CD14-positive monocyte (primary cell): Measurements from ENCODE around the gene RBBP9. TPM values are rescaled to one million over a fixed set of nuclear protein-coding genes. Genes with fewer than 3 reads are reported as not detected.

Source experiments
- DNase-seq, 3 donors: peaks; one replicate each; pipeline ENCODE4 v3.0.0-alpha.2; 2011 to 2022
- H2AFZ ChIP-seq: 2 replicates; pipeline ENCODE4 v1.6.0; 2012; ENCODE audit warnings: mild to moderate bottlenecking, low read depth, low read length, inconsistent platforms; ENCODE audit not compliant: insufficient read depth, poor library complexity, severe bottlenecking
- H3K27ac ChIP-seq, 2 donors: 1 replicate in 1 of 2; 2 replicates in 1 of 2; pipeline ENCODE4 v1.5.1; 2012 to 2013; ENCODE audit warnings: low read length in 2 of 2, control low read depth in 1 of 2, inconsistent platforms in 1 of 2, low read depth in 1 of 2, mild to moderate bottlenecking in 1 of 2
- H3K27me3 ChIP-seq, 2 donors: one replicate each; pipeline versions ENCODE4 v1.6.0 to v1.6.1; 2011 to 2013; ENCODE audit warnings: low read length in 2 of 2; ENCODE audit not compliant: control insufficient read depth in 2 of 2, insufficient read depth in 2 of 2
- H3K36me3 ChIP-seq, 2 donors: replicated peaks in 1 of 2; 1 replicate in 1 of 2; 2 replicates in 1 of 2; pipeline versions ENCODE4 v1.5.1 to v1.6.1; 2012 to 2013; ENCODE audit warnings: low read length in 2 of 2, control low read depth in 1 of 2, inconsistent platforms in 1 of 2, mild to moderate bottlenecking in 1 of 2; ENCODE audit not compliant: insufficient read depth in 2 of 2, control insufficient read depth in 1 of 2
- H3K4me1 ChIP-seq, 2 donors: 1 replicate in 1 of 2; 2 replicates in 1 of 2; pipeline versions ENCODE4 v1.5.1 to v1.6.1; 2012 to 2013; ENCODE audit warnings: low read length in 2 of 2, control low read depth in 1 of 2, inconsistent platforms in 1 of 2, mild to moderate bottlenecking in 1 of 2, moderate library complexity in 1 of 2; ENCODE audit not compliant: insufficient read depth in 2 of 2, control insufficient read depth in 1 of 2
- H3K4me2 ChIP-seq: replicated peaks from 2 replicates; pipeline ENCODE3; 2012; ENCODE audit warnings: low read length, moderate library complexity, mild to moderate bottlenecking; ENCODE audit not compliant: poor library complexity, severe bottlenecking; ENCODE audit errors: extremely low read depth
- H3K4me3 ChIP-seq, 3 experiments: fragments of 200-600 bp in 1 of 3; sonication (generic) in 1 of 3; replicated peaks in 1 of 3; 1 replicate in 2 of 3; 2 replicates in 1 of 3; pipeline ENCODE4 v1.5.1; 2011 to 2013; ENCODE audit warnings: low read length in 3 of 3, mild to moderate bottlenecking in 3 of 3, control low read depth in 2 of 3, low read depth in 2 of 3, inconsistent platforms in 1 of 3, moderate library complexity in 1 of 3
- H3K79me2 ChIP-seq: 2 replicates; pipeline ENCODE4 v1.6.0; 2012; ENCODE audit warnings: mild to moderate bottlenecking, control low read depth, inconsistent platforms, low read length, moderate library complexity; ENCODE audit not compliant: insufficient read depth
- H3K9ac ChIP-seq: 2 replicates; pipeline ENCODE4 v1.6.0; 2017; ENCODE audit warnings: low read length, mild to moderate bottlenecking; ENCODE audit not compliant: insufficient read depth, poor library complexity, severe bottlenecking
- H3K9me3 ChIP-seq, 2 donors: replicated peaks in 1 of 2; 1 replicate in 1 of 2; 2 replicates in 1 of 2; pipeline versions ENCODE4 v1.5.1 to v1.6.1; 2012 to 2013; ENCODE audit warnings: low read length in 2 of 2, control low read depth in 1 of 2; ENCODE audit not compliant: control insufficient read depth in 1 of 2, insufficient read depth in 1 of 2
- H4K20me1 ChIP-seq: 2 replicates; pipeline ENCODE4 v1.6.0; 2012; ENCODE audit warnings: mild to moderate bottlenecking, low read length, control low read depth, moderate library complexity; ENCODE audit not compliant: insufficient read depth
- H3K27ac Mint-ChIP-seq, 7 donors: one replicate each; pipeline ENCODE4 v1.8.0; 2020; ENCODE audit warnings: mild to moderate bottlenecking in 7 of 7, mixed read lengths in 7 of 7, moderate library complexity in 6 of 7, inconsistent platforms in 2 of 7
- H3K27me3 Mint-ChIP-seq, 3 donors: one replicate each; pipeline ENCODE4 v1.8.0; 2021 to 2022; ENCODE audit warnings: low read depth in 3 of 3, mild to moderate bottlenecking in 3 of 3, mixed read lengths in 3 of 3, moderate library complexity in 3 of 3, inconsistent platforms in 1 of 3
- H3K36me3 Mint-ChIP-seq, 2 donors: one replicate each; pipeline ENCODE4 v1.8.0; 2020; ENCODE audit warnings: mixed read lengths in 2 of 2, inconsistent platforms in 1 of 2, mild to moderate bottlenecking in 1 of 2
- H3K4me1 Mint-ChIP-seq: one replicate; pipeline ENCODE4 v1.8.0; 2020; ENCODE audit warnings: mild to moderate bottlenecking, mixed read lengths
- H3K4me3 Mint-ChIP-seq, 2 donors: one replicate each; pipeline ENCODE4 v1.8.0; 2020; ENCODE audit warnings: mild to moderate bottlenecking in 2 of 2, mixed read lengths in 2 of 2, moderate library complexity in 1 of 2
- H3K9me3 Mint-ChIP-seq, 7 donors: one replicate each; pipeline ENCODE4 v1.8.0; 2020 to 2022; ENCODE audit warnings: mixed read lengths in 7 of 7, mild to moderate bottlenecking in 6 of 7, moderate library complexity in 6 of 7, inconsistent platforms in 2 of 7
- WGBS: methylation state at CpG from one replicate; pipeline ENCODE4 v1.1.5; 2013; ENCODE audit warnings: missing lambda C conversion rate; ENCODE audit not compliant: insufficient coverage; 5-methylcytosine and 5-hydroxymethylcytosine counted together
- intact Hi-C, 2 donors: fragments of 100-400 bp; cut with micrococcal nuclease; formaldehyde crosslinking; loops; one replicate each; pipeline versions ENCODE4 v1.15.0 to v1.15.1; 2023
- polyA plus RNA-seq, 3 donors: library from polyadenylated mRNA; depleted of rRNA in 1 of 3; unstranded in 2 of 3; stranded (reverse) in 1 of 3; fragments of 300-500 nt in 2 of 3; fragments of >200 nt in 1 of 3; fragmentation: Illumina TruSeq in 2 of 3; gene quantifications; 1 replicate in 2 of 3; 2 replicates in 1 of 3; pipeline ENCODE4 v1.2.3, GENCODE V29; 2012 to 2021
- TF ChIP-seq, protein P1 (sequence below): fragments of 200-600 bp; IDR thresholded peaks from one replicate; pipeline ENCODE4 v1.8.0; 2022; ENCODE audit warnings: antibody characterized with exemption, mild to moderate bottlenecking

The RBBP9 gene
- polyA plus RNA-seq, 3 donors, result 3.5 to 6.9 (median 5.2) TPM

DNA sequence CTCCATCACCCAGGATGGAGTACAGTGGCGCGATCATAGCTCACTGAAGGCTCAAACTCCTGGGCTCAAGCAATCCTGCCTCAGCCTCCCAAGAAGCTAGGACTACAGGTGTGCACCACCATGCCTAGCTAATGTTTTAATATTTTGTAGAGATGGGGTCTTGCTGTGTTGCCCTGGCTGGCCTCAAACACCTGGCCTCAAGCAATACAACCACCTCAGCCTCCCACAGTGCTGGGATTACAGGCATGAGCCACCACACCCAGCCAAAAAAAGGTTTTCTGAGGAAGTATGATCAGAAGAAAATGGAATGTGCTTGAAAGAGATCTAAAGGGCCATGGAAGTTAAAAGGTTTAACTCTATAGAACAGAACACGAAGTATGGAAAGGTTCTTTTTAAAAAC lies 8.7 kb downstream of the RBBP9 start:
- no peaks in the 10 kb centered on the region for H3K27me3 ChIP-seq
- Mint-ChIP-seq H3K4me1 (peaks cover 2% of the 10 kb centered on the region), H3K27ac (peak overlapping the region in 1 of 7 donors; percentile 33), H3K4me3 (no peak overlapping the region), H3K9me3 (no peaks in the 10 kb centered on the region), H3K27me3 (no peaks in the 10 kb centered on the region), H3K36me3 (peaks cover 47% of the 10 kb centered on the region in 2 donors)
- no peaks in the 10 kb centered on the region for H3K4me1 ChIP-seq
- no peak overlapping the region for H3K4me2 ChIP-seq
- H3K4me3 ChIP-seq, result no peak overlapping the region
- H4K20me1 ChIP-seq, result no peaks in the 10 kb centered on the region
- no peak for DNase-seq
- H3K79me2 ChIP-seq, result no peaks in the 10 kb centered on the region
- no peaks in the 10 kb centered on the region for H3K9me3 ChIP-seq
- TF ChIP-seq, protein P1, sequence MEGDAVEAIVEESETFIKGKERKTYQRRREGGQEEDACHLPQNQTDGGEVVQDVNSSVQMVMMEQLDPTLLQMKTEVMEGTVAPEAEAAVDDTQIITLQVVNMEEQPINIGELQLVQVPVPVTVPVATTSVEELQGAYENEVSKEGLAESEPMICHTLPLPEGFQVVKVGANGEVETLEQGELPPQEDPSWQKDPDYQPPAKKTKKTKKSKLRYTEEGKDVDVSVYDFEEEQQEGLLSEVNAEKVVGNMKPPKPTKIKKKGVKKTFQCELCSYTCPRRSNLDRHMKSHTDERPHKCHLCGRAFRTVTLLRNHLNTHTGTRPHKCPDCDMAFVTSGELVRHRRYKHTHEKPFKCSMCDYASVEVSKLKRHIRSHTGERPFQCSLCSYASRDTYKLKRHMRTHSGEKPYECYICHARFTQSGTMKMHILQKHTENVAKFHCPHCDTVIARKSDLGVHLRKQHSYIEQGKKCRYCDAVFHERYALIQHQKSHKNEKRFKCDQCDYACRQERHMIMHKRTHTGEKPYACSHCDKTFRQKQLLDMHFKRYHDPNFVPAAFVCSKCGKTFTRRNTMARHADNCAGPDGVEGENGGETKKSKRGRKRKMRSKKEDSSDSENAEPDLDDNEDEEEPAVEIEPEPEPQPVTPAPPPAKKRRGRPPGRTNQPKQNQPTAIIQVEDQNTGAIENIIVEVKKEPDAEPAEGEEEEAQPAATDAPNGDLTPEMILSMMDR, result no peak
- intact Hi-C loops, result no loop called here
- no peak overlapping the region for H3K27ac ChIP-seq
- H3K36me3 ChIP-seq, result peaks cover 43 to 81% of the 10 kb centered on the region in 2 donors
- WGBS, result no CpG with 5 or more reads among the region's 3 CpGs
- no peak overlapping the region for H2AFZ ChIP-seq
- H3K9ac ChIP-seq, result no peak overlapping the region

DNA sequence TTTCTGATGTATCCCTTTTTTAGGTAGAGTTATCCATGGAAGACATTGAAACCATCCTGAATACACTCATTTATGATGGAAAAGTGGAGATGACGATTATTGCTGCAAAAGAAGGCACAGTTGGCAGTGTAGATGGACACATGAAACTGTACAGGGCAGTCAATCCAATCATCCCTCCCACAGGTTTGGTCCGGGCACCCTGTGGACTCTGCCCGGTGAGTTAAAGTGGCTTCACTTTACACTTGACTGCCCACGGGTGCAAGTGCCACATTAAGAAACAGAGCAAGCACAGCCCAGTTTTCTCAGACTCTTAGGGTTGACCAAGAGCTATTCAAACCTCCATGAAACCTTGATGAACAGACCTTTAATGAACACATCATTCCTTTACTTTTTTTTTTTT lies 15.4 kb downstream of the RBBP9 start:
- intact Hi-C loops, result no loop called here
- Histone ChIP-seq H3K9me3 (no peaks in the 10 kb centered on the region), H3K36me3 (peaks cover 80 to 95% of the 10 kb centered on the region in 2 donors), H3K4me1 (no peaks in the 10 kb centered on the region), H3K4me3 (no peak overlapping the region), H3K79me2 (no peaks in the 10 kb centered on the region), H3K27me3 (no peaks in the 10 kb centered on the region), H3K9ac (no peak overlapping the region), H2AFZ (no peak overlapping the region), H4K20me1 (no peaks in the 10 kb centered on the region), H3K27ac (no peak overlapping the region), H3K4me2 (no peak overlapping the region)
- H3K4me3 Mint-ChIP-seq, result no peak overlapping the region
- H3K27me3 Mint-ChIP-seq, result peaks cover 0 to 1% (median 0%) of the 10 kb centered on the region in 3 donors
- 100% methylated on average over 2 of the region's 4 CpGs for WGBS
- DNase-seq, result no peak
- peaks cover 72 to 86% of the 10 kb centered on the region in 2 donors for H3K36me3 Mint-ChIP-seq
- H3K4me1 Mint-ChIP-seq, result no peaks in the 10 kb centered on the region
- TF ChIP-seq, protein P1, result no peak
- no peak overlapping the region for H3K27ac Mint-ChIP-seq
- H3K9me3 Mint-ChIP-seq, result no peaks in the 10 kb centered on the region
